ENCODE measurements around the gene SLC25A30.
"Not testable (repeated sequence)": the region's sequence is repeated elsewhere in the genome, so short reads cannot be mapped to it uniquely, and the experiment has no call there.

The SLC25A30 gene

GRCh38 chr13:45419945-45420344 is 1.8 kb upstream of the SLC25A30 start:
- no peak for DNase-seq (ENCODE audit: low read depth)
- H3K4me3 ChIP-seq (ENCODE audit: low read depth, low read length) = no peak overlapping the region
- TF ChIP-seq POLR2A (IDR thresholded peaks at IDR 0.05; ENCODE audit: extremely low read depth, insufficient read length) (no peak), CTCF (IDR thresholded peaks at IDR 0.05; ENCODE audit: low read depth, low read length) (no peak), MYC (IDR thresholded peaks at IDR 0.05; ENCODE audit: low read depth, low read length) (no peak), MAX (IDR thresholded peaks at IDR 0.05; ENCODE audit: low read depth, low read length) (no peak)

DNA sequence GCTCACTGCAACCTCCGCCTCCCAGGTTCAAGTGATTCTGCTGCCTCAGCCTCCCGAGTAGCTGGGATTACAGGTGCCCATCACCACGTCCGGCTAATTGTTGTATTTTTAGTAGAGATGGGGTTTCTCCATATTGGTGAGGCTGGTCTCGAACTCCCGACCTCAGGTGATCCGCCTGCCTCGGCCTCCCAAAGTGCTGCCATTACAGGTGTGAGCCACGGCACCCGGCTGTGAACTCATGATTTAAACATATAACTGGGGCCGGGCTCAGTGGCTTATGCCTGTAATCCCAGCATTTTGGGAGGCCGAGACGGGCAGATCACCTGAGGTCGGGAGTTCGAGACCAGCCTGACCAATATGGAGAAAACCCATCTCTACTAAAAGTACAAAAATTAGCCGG is 1.2 kb upstream of the SLC25A30 start:
- DNase-seq (ENCODE audit: low read depth); H3K4me3 ChIP-seq (ENCODE audit: low read depth, low read length): not testable (repeated sequence)

DNA sequence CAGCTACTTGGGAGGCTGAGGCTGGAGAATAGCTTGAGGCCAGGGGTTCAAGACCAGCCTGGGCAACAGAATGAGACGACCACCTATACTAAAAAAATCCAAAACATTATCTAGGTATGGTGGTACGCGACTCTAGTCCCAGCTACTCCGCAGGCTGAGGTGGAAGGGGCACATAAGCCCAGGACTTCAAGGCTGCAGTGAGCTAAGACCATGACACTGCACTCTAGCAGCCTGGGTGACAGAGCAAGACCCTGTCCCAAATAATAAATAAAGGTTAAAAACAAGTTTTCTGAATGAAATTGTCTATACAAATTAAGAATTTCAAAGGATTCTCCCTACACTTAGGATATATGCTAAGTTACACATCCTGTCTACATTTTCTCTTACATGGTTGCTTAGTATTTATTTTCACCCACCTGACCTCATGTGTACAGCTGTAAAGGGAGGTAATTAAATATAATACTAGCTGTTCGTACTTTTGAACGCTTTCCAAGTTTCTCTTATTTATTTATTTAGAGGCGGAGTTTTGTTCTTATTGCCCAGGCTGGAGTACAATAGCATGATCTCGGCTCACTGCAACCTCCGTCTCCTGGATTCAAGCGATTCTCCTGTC is 1.6 kb downstream of the SLC25A30 start:
- H3K4me3 ChIP-seq (ENCODE audit: low read depth, low read length) = peak overlapping the region; percentile 77
- DNase-seq (ENCODE audit: low read depth) = peak; percentile 39
- no peak for TF ChIP-seq CTCF (IDR thresholded peaks at IDR 0.05; ENCODE audit: low read depth, low read length)
- no peak for TF ChIP-seq POLR2A (IDR thresholded peaks at IDR 0.05; ENCODE audit: extremely low read depth, insufficient read length)
- no peak for TF ChIP-seq MYC (IDR thresholded peaks at IDR 0.05; ENCODE audit: low read depth, low read length)
- no peak for TF ChIP-seq MAX (IDR thresholded peaks at IDR 0.05; ENCODE audit: low read depth, low read length)

- H3K4me3 ChIP-seq (ENCODE audit: low read depth, low read length) = no peak overlapping the region
- no peak for TF ChIP-seq CTCF (IDR thresholded peaks at IDR 0.05; ENCODE audit: low read depth, low read length)
- TF ChIP-seq MAX (IDR thresholded peaks at IDR 0.05; ENCODE audit: low read depth, low read length) = no peak
- DNase-seq (ENCODE audit: low read depth) = no peak
Measured at GRCh38 chr13:45415112-45415511, 3.1 kb downstream of the SLC25A30 start.

- no peak for TF ChIP-seq POLR2A (IDR thresholded peaks at IDR 0.05; ENCODE audit: extremely low read depth, insufficient read length)
- TF ChIP-seq MAX (IDR thresholded peaks at IDR 0.05; ENCODE audit: low read depth, low read length) = no peak
- no peak for TF ChIP-seq MYC (IDR thresholded peaks at IDR 0.05; ENCODE audit: low read depth, low read length)
- no peak for TF ChIP-seq CTCF (IDR thresholded peaks at IDR 0.05; ENCODE audit: low read depth, low read length)
- no peak for DNase-seq (ENCODE audit: low read depth)
- no peak overlapping the region for H3K4me3 ChIP-seq (ENCODE audit: low read depth, low read length)
Measured at GRCh38 chr13:45413826-45414307, 4.3 kb downstream of the SLC25A30 start.

- DNase-seq (ENCODE audit: low read depth) = no peak
- no peak for TF ChIP-seq CTCF (IDR thresholded peaks at IDR 0.05; ENCODE audit: low read depth, low read length)
- no peak for TF ChIP-seq MAX (IDR thresholded peaks at IDR 0.05; ENCODE audit: low read depth, low read length)
- TF ChIP-seq MYC (IDR thresholded peaks at IDR 0.05; ENCODE audit: low read depth, low read length) = no peak
- TF ChIP-seq POLR2A (IDR thresholded peaks at IDR 0.05; ENCODE audit: extremely low read depth, insufficient read length) = no peak
- no peak overlapping the region for H3K4me3 ChIP-seq (ENCODE audit: low read depth, low read length)
Measured at GRCh38 chr13:45412274-45413049, 5.7 kb downstream of the SLC25A30 start.

Data from NB4 (cell line).